Measurements from ENCODE around the gene APOA4.

DNA sequence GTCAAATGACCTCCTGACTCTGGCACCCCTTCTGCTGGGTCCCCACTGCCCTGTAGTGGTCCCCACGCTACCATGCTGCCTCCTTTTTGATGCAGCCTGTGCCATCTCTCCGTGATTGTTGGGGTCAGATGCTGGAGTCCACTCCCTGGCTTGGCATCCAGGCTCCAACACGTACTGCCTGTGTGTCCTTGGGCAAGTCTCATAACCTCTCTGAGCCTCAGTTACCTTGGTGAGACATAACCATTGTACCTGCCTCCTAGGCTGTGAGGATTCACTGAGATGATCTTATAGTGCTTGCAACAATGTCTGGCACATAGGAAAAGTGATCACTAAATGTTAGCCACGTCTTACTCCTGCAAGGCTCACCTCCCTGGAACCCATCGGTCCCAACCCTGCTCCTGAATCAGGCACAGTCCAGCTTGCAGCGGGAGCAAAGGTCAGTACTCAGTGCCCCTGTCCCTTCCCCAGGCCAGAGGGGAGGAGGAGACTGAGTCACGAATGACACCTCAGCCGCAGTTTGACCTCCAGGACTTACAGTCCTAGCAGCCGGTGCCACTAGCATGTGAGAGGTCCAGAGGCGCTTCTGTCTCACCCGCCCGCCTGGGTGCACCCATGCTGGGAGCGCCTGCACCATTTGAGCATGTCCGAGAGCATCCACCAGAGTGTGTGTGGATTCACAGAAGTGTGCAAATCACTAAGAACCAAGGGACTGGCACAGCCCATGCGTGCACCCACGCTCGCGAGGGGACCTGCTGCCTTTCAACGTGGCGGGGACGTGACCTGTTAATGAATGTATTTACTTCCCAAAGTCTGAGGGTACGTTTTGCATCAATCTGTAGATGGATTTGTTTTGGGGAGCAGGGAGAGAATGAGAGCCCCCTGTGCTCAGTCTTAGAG, 3.0 kb upstream of the APOA4 start:
- TF ChIP-seq, protein P1, sequence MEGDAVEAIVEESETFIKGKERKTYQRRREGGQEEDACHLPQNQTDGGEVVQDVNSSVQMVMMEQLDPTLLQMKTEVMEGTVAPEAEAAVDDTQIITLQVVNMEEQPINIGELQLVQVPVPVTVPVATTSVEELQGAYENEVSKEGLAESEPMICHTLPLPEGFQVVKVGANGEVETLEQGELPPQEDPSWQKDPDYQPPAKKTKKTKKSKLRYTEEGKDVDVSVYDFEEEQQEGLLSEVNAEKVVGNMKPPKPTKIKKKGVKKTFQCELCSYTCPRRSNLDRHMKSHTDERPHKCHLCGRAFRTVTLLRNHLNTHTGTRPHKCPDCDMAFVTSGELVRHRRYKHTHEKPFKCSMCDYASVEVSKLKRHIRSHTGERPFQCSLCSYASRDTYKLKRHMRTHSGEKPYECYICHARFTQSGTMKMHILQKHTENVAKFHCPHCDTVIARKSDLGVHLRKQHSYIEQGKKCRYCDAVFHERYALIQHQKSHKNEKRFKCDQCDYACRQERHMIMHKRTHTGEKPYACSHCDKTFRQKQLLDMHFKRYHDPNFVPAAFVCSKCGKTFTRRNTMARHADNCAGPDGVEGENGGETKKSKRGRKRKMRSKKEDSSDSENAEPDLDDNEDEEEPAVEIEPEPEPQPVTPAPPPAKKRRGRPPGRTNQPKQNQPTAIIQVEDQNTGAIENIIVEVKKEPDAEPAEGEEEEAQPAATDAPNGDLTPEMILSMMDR (IDR thresholded peaks at IDR 0.05): no peak
- no peak for TF ChIP-seq POLR2A (IDR thresholded peaks at IDR 0.05)
